Measurements from ENCODE around the gene HBS1L.

The HBS1L gene

DNA sequence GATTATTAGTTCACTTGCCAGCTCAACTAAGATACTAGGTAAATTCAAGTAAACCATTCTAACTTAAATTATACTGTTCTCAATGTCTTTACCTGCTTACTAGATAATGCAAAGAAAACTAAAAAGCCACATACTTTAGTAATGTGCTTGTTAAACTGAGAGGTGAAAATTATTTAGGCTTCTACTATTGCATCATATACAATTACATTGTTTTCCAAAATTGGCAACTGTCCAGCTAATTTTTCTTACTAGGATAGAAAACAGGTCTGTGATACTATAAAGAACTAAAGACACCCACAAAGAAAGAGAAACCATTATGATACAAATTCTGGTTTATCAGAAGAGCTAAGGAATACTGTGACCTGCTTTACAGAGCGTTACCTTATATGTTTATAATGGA, 59.1 kb downstream of the HBS1L start:
- DNase-seq = no peak

DNA sequence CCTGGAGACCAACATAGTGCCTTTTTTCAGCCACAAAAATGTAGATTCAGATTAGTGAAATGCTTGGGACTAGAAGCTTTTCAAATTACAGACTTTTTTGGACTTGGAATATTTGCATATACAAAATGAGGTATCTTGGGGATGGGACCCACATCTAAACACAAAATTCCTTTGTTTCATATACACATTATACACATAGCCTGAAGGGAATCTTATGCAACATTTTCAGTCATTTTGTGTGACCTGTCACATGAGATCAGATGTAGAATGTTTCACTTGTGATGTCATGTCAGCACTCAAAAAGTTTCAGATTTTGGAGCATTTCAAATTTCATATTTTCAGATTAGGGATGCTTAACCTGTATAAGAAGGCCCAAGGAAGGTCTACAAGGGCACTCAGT, 60.2 kb downstream of the HBS1L start:
- no peak for DNase-seq

DNA sequence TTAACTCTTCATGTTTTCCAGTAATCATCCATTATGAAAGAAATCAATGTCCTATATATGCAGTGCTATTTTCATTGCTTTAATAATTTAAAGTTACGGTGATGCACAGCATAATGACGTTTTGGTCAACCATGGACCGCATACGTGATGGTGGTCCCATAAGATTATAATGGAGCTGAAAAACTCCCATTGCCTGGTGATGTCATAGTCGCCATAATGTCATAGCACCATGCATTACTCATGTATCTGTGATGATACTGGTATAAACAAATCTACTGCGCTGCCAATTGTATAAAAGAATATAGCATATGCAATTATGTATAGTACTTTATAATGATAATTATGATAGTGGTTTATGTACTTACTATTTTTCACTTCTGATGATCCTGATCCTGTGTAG, 62.5 kb downstream of the HBS1L start:
- no peak for DNase-seq

DNA sequence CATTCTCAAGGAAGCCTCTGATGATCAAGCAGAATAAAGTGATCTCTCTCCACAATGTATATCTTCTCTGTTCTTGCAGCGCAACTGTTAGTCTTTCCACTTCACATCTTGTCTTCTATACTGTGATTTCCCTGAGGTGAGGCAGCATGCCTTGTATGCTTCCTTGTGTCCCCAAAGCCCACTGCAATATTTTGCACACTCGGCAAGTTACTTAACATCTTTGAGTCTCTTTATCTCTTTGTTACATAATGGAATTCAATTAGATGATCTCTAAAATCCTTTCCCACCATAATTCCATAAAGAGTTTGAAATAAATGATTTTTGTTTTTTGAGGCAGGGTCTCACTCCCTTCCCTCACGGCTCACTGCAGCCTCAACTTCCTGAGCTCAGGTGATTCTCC, 64.4 kb downstream of the HBS1L start:
- DNase-seq = no peak

DNA sequence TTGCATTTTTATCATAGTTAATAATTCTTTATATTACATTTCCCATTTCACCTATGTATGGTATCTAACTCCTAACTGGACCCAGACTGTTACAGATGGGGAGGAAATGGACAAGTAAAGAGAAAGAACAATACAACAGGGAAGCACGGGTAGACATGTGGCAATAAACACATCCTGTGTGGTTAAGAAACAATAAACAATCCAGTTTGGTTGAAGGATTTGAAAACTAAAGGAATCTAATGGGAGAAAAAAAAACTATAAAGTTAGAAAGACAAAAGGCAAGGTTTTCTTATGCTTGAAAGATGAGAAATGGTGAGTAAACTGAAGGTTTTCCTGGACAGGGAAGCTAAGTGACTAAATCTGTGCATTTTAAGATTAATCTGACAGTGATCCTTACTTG, 69.8 kb downstream of the HBS1L start:
- DNase-seq = no peak

DNA sequence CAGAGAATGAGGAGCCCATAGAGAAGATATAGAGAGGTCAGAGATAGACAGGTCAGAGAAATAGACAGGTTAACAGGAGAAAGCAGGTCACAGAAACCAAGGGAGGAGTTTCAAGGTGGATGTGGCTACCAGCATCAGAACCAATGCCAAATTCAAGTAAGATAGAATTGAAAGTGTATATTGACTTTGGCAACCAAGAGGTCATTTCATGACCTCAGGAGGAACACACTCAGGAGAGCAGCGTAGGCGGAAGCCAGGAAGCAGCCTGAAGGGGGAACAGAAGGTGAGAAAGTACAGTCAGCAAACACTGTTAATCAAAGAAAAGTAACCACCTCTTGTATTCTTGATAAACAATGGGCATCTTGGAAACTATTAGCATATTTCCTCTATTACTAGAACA, 70.8 kb downstream of the HBS1L start:
- DNase-seq = no peak

DNA sequence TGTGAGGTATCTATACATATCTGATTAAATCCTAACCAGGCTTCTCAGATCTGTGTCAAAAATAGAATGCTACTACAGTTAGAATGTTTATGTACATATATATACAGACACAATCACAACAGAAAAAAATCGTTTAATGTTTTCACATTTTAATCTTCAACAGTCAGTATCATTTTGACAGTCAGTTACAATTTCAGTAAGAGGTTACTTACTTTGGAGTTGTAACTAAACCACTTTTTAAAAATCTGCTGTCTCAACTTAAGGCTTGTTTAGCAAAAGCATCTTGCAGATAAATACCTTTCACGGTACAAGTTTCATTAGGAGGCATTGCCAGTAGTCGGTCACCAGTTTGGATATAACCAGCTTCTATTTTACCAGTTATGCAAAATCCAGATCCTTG, 72.5 kb downstream of the HBS1L start:
- no peak for DNase-seq

DNA sequence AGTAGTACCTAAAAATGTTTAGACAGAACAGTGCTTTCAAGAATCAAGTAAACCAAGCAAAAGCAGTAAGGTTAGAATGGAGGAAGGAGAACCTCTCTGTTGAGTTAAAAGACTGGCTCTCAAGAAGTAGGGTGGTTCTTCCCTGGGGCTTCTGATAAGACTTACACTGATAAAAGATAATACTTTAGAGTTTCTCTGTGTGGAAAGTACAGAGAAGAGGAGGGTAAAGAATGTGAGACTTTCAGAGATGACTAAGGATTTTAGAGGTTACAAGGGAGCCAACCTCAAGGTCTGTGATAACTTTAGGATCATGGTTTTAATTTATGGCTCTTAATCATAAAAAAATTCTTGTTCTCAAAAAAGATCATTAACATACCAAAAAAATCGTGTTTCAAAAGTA, 73.8 kb downstream of the HBS1L start:
- no peak for DNase-seq

DNA sequence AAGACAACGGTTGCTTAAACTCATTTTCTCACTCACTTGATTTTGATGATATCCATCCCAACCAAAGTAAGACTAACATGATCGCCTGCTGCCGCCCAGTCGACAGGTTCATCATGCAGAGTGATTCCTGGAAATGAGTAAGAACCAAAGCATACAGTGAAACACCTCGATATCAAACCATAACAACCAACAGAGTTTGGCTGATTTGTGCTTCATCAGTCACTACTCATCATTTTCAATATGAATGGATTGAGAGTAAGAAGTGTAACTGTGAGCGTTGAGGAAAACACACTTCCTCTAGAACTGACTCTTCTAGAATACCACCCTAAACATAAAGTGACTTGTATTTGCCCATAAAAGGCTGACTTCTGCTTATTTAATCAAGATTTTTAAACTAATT, 75.5 kb downstream of the HBS1L start:
- DNase-seq = no peak

DNA sequence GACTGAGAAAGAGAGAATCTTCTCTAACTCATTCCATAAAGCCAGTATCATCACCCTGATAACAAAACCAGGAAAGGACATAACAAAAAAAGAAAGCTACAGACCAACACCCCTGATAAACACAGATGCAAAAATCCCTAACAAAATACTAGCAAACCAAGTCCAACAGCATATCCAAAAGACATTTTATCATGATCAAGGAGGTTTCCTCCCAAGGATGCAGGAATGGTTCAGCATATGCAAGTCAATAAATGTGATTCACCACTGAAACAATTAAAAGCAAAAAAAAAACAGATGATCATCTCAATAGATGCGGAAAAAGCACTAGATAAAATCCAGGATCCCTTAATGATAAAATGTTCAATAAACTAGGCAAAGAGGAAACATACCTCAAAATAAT, 80.3 kb downstream of the HBS1L start:
- no peak for DNase-seq

DNA sequence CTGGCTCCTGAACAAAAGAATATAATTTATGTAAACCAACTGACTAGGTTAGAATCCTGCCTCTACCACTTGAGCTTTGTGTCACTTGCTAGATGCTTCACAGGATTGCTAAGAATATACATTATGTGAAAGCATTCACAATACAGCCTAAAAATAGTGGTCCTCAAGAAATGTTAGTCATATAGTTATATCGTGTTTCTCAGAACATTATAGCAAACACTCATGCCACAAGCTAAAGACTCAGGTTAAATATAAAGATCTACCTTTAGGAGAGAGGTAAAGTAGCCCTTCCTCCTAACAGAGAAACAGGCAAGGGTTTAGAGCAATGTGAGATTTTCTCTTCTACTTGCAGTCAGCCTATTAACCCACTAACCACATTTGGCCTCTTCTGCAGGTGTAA, 86.9 kb downstream of the HBS1L start:
- DNase-seq = no peak

DNA sequence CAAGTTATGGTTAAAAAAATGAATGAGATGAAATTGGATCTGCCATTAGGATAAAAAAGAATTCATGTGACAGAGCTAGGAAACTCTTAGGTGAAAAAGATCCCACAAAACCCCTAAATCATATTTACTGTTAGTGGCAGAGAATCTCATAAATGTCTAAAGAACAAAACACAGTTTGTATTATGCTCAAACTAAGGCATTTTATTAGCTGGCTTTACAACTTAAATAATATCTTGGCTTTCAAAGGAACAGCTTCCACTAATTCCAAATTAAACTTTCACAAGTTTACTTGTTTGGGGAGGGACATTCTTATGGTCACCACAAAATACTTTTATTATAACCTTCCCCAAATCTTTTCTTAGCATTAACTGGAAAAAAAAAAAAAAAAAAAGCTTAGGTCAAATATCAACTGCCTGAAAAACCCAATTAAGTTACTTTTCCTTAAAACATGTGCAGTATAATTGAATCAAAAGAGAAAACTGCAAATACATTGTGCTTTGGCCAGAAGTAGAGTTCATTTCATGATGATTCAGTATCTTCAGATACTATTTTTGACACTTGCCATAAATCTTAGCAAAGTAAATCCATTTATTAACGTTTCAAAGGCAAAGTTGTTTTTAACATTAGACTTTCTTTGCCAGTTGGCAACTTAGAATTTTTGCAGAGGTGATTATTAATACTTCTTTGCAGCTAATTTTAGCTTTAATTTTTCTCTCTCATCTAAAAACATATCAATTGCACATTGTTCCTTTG, 90.0 kb downstream of the HBS1L start:
- DNase-seq = no peak

DNA sequence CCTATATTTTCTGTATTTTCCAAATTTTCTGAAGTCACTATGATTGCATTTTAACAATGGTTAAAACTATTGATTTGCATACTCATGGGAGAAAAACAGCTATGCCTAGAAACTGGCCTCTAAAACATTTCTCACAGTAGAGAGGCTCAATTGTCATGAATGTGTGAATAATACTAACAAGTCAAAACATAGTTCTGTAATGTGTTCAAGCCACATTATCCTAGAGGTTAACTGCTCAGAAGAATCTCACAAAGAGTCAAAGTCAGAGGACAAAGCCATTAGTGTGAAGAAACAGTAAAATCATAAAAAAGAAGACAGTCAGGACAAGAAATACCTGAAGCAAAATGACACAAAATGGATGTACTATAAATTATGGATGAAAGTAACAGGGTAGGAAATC, 92.2 kb downstream of the HBS1L start:
- no peak for DNase-seq

DNA sequence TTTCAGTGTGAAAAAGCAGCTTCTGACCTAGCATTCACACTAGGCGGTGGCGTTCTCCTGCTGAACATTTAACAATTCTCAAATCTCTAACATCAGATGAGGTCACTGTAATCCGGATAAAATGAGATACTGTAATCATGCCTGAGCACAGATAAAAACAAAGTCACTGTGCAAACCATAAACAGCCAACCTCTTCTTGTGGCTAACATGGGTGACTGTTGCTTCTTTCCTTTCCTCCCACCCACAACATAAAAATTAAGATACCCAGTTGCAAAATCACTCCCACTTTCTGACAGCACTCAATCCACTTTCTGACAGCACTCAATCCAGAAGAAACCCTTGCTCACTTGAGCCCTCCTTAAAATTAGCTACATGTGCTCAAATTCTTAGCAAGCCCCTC, 93.3 kb downstream of the HBS1L start:
- DNase-seq = no peak

DNA sequence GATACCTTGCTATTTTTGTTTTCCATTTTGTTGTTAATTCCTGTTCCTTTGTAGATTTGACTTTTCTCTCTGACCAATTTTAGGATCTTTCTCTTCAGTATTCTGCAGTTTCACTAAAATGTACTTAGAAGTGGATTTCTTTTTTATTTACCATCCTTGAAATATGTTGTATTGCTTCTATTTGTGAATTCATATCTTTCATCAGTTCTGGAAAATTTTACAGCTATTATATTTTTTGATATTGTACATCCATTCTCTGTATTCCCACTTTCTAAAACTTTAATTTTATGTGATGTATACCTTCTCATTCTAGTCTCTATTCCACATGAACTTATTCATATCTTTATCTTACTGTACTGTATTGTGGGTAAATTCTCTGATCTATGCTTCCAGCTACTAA, 95.0 kb downstream of the HBS1L start:
- DNase-seq = no peak

DNA sequence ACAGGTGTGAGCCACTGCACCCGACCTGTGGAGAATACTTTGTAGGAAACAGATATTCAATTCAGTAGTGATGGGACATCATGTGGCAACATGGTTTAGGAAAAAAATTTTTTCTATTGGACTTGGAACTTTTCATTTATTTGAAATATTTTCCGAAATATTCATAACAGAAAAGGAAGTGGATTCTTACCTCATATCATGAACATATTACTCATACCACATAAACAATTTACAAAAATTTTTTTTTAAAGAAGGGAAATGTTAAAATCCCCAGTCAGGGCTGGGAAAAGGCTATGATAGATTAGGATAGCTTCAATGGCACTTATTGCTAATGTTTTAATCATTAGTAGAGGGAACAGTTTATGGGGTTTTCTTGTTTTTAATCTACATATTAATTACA, 97.9 kb downstream of the HBS1L start:
- DNase-seq = no peak

DNA sequence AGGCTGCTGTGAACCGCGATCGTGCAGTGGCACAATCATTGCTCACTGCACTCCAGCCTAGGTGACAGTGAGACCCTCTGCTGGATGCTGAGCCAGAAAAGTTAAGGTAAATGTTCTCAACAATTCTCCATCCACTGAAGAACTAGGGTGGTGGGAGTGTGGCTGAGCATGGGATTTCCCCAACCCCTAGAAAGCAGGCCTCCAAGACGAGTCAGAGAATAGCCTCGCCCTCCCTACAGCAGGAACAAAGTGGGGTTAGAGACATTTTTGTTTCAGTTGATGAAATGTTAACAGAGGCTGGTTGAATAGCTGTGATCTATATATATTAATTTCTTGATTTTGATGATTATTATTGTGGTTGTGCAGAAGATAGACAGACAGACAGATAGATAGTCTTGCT, 98.6 kb downstream of the HBS1L start:
- DNase-seq = no peak

DNA sequence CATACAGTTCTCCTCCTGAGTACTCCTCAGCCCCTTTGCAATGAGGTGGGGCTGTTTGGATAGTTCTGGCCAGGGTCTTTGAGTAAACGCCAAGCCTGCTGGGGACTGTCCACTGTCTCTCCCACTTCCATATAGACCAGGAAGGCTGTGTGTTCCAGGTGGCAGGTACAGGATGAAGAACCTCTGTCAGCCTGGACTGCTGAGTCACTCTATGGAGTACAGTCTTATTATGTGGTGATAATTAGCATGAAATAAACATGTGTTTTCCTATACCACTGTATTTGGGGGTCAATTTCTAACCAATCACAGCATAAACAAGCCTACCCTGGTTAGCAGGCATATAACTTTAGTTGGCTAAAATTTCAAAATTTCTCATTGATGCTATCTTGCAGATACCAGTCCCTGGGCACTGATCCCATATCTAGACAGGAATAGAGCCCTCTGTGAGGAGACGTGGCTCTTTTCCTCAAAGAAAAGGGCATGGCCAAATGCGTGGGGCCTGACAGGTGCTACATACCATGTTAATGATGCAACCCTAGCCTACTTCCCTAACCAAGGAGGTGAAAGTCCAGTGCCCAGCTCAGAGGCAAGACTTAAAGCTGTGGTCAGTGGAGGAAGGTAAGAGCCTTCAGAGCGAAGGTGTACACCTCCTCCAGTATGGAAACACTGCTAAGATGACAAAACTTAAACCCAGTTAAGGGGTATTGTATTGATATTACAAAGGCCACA, 100.2 kb downstream of the HBS1L start:
- no peak for DNase-seq

DNA sequence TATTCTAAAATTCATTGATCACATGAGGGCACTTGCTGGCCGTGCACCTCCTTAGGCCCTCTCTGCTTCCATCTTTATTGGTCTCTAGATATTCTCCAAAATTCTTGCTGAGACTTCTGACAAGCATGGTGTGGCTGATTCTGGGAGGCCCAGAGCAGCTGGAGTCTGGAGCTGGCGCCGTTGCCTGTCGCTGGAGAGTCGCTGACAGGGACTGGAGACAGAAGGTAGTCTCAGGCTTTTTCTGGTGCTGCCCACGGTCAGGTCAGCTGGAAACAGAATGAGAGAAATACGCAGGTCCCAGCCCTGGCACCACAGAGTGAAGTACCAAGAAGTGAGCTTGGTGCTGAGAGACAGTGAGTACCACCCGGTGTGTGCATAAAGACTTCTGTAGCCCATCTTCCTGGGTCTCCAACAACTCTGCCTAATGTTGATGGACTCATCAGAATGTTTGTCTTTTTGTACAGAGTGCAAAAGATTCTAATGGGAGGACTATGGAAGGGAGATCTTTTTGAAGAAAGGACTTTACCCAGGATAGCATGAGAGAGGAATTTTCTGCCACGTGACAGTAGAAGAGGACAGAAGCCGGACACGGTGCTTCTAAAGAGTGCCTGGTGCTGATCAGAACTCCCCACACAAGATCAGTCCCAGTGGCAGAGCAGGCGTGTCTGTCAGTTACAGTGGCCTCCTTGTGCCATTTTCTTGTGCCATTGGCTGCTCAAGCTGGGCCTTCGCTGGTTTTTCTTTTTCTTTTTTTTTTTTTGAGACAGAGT, 102.9 kb downstream of the HBS1L start:
- DNase-seq = no peak

DNA sequence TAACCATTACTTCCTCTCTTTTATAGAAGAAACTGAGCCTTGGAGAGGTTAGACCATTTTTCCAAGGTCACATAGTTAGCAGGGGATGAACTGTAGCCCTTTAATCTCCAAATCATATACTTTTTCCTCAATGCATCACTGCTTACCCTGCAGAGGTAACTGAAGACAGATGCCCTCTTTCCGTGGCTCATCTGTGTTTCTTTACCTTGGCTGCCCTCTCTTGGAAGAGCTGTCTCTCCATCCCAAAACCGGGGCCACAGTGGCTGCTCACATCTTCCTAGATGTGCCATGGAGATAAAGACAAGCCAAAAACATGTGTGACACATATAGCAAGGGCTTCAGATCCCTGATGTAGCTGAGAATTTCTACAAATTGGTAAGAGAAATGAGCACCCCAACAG, 104.1 kb downstream of the HBS1L start:
- DNase-seq = no peak

DNA sequence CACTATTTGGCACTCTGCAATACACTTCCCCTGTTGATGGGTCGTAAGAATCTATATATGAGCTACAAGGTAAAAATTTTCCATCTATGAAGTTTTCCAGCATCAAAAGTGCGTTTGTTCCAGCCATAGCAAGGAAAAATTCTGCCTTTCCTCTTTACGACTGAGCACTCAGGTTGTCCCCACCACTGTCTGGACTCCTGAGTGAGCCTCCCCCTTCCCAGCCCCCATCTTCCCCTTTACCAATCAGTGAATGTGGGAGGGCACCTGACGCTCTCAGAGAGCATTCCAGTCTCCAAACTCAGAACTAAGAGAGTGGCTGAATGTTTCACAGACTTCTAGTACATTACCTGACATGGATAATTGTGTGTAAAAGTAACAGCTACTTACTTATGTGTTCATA, 104.7 kb downstream of the HBS1L start, which contains the start of gene ALDH8A1:
ALDH8A1 (minus strand) TSS at position 175 of the 400 bp plus-strand sequence; CDS start at position 127, 48 bp downstream.
- DNase-seq = no peak

DNA sequence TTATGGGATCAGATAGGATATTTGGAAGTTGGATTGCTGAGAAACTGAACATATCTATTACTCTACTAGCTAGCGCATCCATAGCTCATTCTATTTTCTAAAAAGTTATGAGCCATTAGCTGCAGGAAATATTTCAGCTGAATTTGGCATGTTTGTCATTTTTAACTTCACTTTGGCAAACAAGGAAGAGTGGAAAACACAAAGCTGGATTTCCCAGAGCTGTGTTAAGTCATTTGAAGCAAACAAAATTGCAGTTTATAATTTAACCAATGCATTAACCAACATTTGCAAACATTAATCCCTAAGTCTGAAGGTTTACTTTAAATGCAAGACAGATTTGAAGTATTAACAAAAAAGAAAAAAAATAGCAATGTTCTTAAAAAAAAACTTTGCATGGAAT, 105.9 kb downstream of the HBS1L start:
- DNase-seq = no peak

DNA sequence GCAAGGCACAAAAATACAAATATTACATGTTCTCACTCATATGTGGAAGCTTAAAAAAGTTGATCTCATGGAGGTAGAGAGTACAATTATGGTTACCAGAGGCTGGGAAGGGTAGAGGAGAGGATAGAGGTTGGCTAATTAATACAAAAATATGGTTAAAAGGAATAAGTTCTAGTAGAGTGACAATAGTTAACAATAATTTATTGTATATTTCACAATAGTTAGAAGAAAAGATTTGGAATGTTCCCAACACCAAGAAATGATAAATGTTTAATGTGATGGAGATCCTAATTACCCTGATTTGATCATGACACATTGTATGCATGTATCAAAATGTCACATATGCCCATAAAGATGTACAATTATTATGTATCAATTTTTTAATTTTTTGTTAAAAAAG, 106.5 kb downstream of the HBS1L start:
- DNase-seq = no peak

DNA sequence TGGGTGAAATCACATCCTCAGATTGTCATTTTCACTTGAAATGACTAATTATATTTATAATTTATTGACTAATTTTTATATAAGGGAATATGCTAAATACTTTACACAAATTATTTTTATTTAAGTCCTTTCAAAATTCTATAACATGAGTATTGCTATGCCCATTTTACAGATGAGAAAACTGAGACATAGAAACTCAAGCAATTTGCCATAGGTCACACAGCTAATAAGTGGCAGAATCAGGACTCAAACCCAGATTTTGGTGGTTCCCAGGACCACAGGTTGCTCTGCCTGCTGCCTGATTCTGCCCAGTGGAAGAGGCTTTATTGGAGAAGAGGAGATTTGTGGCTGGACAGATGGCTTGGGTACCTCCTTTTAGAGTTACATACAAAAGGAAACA, 109.6 kb downstream of the HBS1L start:
- DNase-seq = no peak
